ENCODE measurements around the gene CLDN9.

CLDN9 gene

GRCh38 chr16:2974319-2975056, 38.2 kb upstream of the CLDN9 start:
- DNase-seq (ENCODE audit: low read depth) = no peak

- no peak for DNase-seq (ENCODE audit: low read depth)
Observed at GRCh38 chr16:2975161-2975795, 37.4 kb upstream of the CLDN9 start.

- no peak for DNase-seq (ENCODE audit: low read depth)
Observed at GRCh38 chr16:2976201-2976600, 36.5 kb upstream of the CLDN9 start.

GRCh38 chr16:2976673-2977072, 36.0 kb upstream of the CLDN9 start:
- no peak for DNase-seq (ENCODE audit: low read depth)

GRCh38 chr16:2977440-2977839, 35.3 kb upstream of the CLDN9 start:
- DNase-seq (ENCODE audit: low read depth) = no peak

GRCh38 chr16:2979669-2980226, 33.0 kb upstream of the CLDN9 start:
- no peak for DNase-seq (ENCODE audit: low read depth)

GRCh38 chr16:2980227-2981176, 32.2 kb upstream of the CLDN9 start, which contains the start of gene PKMYT1:
Gene PKMYT1 (minus strand): TSS chr16:2980446. CDS start chr16:2979657, 789 bp downstream.
- DNase-seq (ENCODE audit: low read depth) = peak; percentile 37

GRCh38 chr16:2981177-2981898, 31.4 kb upstream of the CLDN9 start:
- no peak for DNase-seq (ENCODE audit: low read depth)

GRCh38 chr16:2981899-2982250, 30.8 kb upstream of the CLDN9 start:
- no peak for DNase-seq (ENCODE audit: low read depth)

- DNase-seq (ENCODE audit: low read depth) = no peak
Observed at GRCh38 chr16:2982402-2982801, 30.3 kb upstream of the CLDN9 start.

GRCh38 chr16:2983706-2984136, 29.0 kb upstream of the CLDN9 start:
- peak; percentile 27 for DNase-seq (ENCODE audit: low read depth)

- DNase-seq (ENCODE audit: low read depth) = no peak
Observed at GRCh38 chr16:2985462-2985861, 27.3 kb upstream of the CLDN9 start.

- no peak for DNase-seq (ENCODE audit: low read depth)
Observed at GRCh38 chr16:2985893-2986355, 26.8 kb upstream of the CLDN9 start.

GRCh38 chr16:2986623-2987188, 26.0 kb upstream of the CLDN9 start:
- no peak for DNase-seq (ENCODE audit: low read depth)

- no peak for DNase-seq (ENCODE audit: low read depth)
Observed at GRCh38 chr16:2987286-2987685, 25.4 kb upstream of the CLDN9 start.

- no peak for DNase-seq (ENCODE audit: low read depth)
Observed at GRCh38 chr16:2987833-2988232, 24.9 kb upstream of the CLDN9 start.

- no peak for DNase-seq (ENCODE audit: low read depth)
Observed at GRCh38 chr16:2988590-2989099, 24.1 kb upstream of the CLDN9 start.

- DNase-seq (ENCODE audit: low read depth) = no peak
Observed at GRCh38 chr16:2990891-2991290, 21.8 kb upstream of the CLDN9 start.

- no peak for DNase-seq (ENCODE audit: low read depth)
Observed at GRCh38 chr16:2991566-2992261, 21.0 kb upstream of the CLDN9 start.

GRCh38 chr16:2992383-2993081, 20.2 kb upstream of the CLDN9 start:
- no peak for DNase-seq (ENCODE audit: low read depth)
